GM18907 (cell line): ENCODE results near the gene USHBP1.

Source experiments
- ATAC-seq: cut with Tn5 transposase; IDR thresholded peaks from one replicate; pipeline ENCODE4 v1.9.1; 2021; ENCODE audit warnings: mild to moderate bottlenecking, moderate library complexity; ENCODE audit not compliant: unreplicated experiment

USHBP1 gene

DNA sequence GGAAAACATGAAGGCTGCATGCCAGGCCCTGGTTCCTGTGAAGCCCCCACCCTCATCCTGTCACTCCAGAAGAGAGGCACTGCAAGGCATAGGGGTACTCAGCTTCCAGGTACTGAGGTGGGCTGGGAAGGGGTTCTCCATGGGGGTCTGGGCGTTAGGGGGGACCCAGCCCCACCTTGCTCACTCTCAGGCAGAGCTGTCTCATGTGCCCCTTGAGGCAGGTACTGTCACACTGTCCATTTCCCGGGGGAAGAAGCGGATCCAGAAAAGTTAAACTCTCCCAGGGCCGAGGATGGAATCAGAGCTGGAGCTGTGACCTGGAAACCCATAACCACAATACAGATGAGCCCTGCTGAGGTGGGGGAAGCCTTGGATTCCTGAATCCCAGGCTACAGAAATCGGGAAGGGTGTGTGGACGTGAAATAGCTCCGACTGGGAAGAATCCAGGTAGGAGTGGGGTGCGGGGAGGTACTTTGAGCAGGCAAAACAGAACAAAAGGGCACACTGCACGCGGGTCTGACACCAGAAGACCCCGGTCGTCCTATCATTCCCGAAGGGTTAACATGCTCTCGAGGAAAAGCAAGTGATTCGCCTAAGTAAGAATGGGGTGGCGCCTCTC is 49.9 kb downstream of the USHBP1 start:
- ATAC-seq: no peak

DNA sequence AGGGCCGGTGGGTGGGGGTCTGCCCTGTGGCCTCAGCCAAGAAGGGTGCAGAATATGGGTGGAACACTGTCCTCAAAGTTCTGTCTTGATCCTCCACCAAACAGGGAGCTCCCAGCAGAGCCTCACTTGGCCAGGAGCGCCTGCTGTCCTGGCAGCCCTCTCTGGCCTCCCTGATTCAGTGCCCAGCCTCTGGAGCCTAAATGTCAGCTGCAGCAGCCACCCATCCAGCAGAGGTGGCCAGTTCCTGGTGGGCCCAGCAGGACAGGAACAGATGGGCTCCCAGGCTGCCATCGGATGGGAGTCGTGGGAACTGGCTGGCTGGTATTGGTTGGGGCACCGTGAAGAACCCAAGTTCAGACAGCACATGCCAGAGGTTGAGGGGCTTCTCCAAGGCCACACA is 51.2 kb downstream of the USHBP1 start:
- ATAC-seq: no peak

DNA sequence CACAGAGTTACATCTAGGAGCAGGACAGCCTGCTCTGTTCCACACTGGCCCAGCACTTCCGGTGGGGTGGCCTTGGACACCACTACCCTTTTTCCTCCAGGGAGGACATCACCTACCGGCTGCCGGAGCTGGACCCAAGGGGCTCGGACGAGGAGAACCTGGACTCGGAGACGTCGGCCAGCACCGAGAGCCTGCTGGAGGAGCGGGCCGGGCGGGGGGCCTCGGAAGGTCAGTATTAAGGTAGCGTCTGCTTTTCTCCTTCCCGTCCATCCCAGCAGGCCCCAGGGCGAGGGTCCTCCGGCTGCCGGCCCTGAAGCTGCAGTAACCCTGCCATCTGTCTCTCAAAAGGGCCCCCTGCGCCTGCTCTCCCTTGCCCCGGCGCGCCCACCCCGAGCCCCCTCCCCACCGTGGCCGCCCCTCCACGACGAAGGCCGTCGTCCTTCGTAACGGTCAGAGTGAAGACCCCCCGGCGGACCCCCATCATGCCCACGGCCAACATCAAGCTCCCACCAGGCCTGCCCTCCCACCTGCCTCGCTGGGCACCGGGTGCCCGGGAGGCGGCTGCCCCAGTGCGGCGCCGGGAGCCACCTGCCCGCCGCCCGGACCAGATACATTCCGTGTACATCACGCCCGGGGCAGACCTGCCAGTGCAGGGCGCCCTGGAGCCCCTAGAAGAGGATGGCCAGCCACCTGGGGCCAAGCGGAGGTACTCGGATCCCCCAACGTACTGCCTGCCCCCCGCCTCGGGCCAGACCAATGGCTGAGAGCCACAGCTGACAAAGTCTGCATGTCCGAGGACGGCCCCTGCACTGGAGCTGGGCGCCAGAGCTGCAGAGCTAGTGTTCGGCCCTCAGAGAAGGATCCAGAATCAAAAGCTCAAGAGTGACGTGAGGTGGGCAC is 52.7 kb downstream of the USHBP1 start:
- no peak for ATAC-seq

DNA sequence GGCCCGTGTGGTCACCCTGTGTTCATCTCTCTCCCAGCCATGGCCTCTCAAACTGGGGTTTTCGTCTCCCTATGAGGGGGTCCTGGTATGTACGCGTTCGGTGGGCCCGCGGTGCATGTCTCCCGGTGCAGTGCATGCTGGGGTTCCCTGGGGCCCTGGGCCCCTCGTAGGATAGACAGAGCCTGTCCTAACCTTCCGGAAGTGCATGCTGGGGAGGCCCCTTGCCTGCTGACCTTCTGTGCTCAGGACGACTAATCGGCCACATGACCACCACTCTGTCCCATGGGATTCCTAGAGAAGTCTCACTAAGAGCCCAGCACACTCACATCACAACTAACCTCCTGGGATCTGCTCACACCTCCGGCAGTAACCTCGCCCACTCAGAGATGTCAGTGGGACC is 54.2 kb downstream of the USHBP1 start:
- no peak for ATAC-seq

DNA sequence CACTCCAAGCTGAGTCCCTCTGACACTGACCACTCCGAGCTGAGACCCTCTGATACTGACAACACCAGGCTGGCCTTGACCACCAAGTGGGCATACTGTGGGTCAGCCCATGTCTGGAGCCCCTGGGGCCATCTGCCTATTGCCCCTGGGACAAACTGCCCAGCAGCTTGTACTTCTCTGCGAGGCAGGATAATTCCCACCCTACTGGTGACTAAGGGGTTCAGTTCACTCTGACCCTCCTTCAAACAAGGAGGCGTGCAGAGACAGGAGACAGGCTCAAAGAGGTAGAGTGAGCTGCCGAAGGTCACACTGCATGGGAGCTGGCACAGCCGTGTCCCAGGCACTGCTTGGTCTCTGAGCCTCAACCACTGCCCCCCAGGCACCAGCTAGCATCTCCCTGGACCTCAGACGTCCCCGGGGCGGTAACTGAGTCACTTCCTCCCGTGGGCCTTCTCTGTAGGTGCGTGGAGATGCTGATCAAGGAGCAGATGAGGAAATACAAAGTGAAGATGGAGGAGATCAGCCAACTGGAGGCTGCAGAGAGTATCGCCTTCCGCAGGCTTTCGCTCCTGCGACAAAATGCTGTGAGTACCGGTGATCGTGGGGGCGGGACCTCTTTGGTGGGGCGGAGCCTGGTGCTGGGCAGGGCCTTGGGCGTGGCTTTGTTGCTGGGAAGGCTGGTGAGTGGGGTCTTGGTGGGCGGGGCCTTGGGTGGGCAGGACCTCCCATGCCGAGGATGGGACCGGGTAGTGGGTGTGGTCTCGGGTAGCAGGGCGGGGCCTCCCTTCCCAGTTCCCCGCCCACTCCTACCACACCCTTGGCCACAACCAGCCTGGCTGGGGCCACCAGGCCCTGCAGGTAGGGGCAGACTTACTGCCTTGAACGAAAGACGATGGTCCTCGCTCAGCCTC is 55.2 kb downstream of the USHBP1 start:
- ATAC-seq: no peak

DNA sequence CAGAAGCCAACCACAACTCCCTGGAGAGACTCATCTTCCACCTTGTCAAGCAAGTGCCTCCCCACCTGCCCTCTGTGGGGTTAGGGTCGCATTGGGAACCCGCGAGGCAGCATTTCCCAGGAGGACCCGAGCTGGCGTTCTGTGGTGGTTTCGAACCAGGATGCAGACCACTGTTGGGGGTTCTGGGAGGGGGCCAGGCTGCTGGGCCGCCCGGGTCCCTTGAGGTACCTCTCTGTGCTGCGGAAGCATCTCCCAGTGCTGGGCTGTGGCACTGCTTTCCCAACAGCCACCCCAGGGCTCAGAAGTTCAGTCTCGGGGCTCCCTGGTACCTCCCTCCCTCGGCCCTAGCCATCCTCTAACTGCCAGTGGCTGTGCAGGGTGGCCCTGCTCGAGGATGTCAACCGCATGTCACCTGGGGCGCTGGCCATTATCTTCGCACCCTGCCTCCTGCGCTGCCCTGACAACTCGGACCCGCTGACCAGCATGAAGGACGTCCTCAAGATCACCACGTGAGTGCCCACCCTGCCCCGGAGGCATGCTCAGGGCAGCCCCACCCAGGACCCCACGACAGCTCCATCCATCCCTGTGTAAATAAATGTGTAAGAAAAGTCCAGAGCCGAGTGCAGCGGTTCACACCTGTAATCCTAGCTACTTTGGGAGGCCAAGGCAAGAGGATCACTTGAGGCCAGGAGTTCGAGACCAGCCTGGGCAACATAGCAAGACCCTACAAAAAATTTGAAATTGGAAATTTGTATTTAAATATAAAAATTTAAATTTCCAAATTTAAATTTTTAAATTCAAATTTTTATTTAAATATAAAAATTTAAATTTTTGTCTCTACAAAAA is 57.6 kb downstream of the USHBP1 start:
- ATAC-seq: no peak

DNA sequence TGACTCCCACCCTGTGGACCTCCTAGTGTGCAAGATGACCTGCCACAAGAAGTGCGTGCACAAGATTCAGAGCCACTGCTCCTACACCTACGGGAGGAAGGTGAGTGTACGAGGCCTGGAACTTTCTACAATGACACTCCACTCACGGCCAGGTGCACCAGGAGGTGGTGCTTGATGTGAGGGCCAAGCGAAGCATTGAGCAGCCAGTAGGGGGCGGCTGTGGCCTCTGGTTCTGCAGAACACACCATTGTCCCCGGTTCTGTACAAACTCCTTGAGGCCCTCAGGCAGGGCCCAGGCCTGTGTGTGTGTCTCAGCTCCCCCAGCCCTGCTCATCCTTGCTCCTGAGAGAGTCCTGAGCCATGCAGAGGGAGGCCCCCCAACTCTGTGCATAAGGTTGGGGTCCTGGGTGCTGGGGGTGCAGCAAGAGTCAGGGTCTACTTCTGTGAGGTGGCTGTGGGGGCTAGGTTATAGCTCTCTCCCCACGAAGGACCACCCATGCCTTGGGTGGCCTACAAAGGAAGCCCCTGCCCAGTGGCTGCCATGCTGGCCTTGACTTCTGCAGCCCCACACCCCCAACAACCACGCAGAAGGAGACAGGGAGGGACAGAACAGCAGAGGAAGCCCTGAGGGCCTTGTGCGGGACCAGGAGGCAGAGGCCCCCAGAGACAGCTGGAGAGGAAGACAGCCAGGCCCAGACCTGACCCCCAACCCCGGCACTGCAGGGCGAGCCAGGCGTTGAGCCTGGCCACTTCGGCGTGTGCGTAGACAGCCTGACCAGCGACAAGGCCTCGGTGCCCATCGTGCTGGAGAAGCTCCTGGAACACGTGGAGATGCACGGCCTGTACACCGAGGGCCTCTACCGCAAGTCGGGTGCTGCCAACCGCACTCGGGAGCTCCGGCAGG is 59.1 kb downstream of the USHBP1 start:
- ATAC-seq: no peak

DNA sequence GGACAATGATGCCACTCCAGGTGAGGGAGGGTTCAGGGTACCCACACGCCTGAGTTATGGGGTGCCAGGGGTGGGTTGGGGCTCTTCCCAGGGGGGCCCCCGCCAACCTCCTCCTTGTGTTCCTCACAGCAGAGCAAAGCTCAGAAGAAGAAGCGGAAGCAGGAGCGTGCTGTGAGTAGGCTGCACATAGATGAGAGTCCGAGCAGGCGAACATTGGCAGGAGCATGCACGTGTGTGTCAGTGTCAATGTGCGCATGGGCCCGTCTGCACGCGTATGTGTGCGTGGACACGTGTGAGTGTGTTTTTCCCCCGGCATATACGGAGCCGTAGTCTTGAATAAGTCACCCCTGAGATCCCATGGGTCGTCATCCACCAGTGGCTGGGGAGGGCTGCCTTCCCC is 61.8 kb downstream of the USHBP1 start:
- no peak for ATAC-seq

DNA sequence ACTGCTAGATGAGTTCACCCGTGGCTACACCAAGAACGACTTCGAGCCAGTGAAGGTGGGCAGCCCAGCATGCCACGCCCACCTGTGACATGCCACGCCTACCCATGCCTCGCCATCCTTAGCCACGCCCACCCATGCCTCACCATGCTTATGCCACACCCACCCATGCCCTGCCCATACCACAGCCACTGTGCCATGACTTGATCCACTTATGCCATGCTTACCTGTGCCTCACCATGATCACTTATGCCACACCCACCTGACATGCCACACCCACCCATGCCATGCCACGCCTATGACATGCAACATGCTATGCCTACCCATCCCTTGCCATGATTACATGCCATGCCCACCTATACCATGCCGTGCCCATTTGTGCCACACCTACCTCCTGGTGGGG is 62.3 kb downstream of the USHBP1 start:
- ATAC-seq: no peak

DNA sequence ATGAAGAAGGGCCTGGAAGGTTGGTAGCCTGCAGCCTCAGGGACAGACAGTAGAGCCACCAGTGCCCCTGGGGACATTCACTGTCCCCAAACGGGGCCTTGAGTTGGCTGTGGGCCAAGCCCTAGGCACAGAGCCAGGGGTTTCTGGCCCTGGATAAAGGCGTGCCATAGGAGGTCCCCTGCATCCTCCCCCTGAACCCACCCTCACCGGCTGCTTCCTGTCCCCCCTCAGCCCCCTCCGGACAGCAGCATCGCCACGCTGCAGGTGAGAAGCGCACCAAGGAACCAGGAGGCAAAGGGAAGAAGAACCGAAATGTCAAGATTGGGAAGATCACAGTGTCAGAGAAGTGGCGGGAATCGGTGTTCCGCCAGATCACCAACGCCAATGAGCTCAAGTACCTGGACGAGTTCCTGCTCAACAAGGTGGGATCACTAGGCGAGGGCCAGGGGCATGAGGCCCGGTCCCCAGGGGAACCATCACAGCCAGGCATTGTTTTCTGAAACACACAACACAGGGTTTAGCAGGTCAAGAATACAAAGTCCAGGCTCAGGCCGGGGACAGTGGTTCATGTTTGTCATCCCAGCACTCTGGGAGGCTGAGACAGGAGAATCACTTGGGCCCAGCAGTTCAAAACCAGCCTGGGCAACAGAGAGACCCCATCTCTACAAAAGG is 64.0 kb downstream of the USHBP1 start:
- no peak for ATAC-seq
